Esophagus muscularis mucosa (tissue), 4 donors: ENCODE data around the gene VTN. TPM values are rescaled to one million over a fixed set of nuclear protein-coding genes. Genes with fewer than 3 reads are reported as not detected.

Source experiments
- DNase-seq: peaks from one replicate; pipeline ENCODE4 v3.0.0-alpha.2; 2017; ENCODE audit errors: extremely low spot score
- H3K27ac ChIP-seq, 4 donors: fragments of 200-600 bp; sonication (generic); replicated peaks in 1 of 4; 1 replicate in 3 of 4; 2 replicates in 1 of 4; pipeline ENCODE4 v1.5.1; 2016 to 2019; ENCODE audit warnings: mild to moderate bottlenecking in 1 of 4
- H3K27me3 ChIP-seq, 4 donors: fragments of 200-600 bp; sonication (generic); one replicate each; pipeline versions ENCODE4 v1.5.1 to v1.6.0; 2016 to 2019
- H3K36me3 ChIP-seq, 4 donors: fragments of 200-600 bp; sonication (generic); one replicate each; pipeline ENCODE4 v1.5.1; 2016 to 2019
- H3K4me1 ChIP-seq, 4 donors: fragments of 200-600 bp; sonication (generic); one replicate each; pipeline ENCODE4 v1.5.1; 2016 to 2019
- H3K4me3 ChIP-seq, 4 donors: fragments of 200-600 bp; sonication (generic); 1 replicate in 2 of 4; 2 replicates in 2 of 4; pipeline ENCODE4 v1.5.1; 2016 to 2019; ENCODE audit warnings: mild to moderate bottlenecking in 4 of 4, moderate library complexity in 1 of 4
- H3K9me3 ChIP-seq, 4 donors: fragments of 200-600 bp; sonication (generic); 1 replicate in 3 of 4; 2 replicates in 1 of 4; pipeline ENCODE4 v1.5.1; 2016 to 2019
- EP300 ChIP-seq: sonication (generic); formaldehyde crosslinking; IDR thresholded peaks from one replicate; pipeline ENCODE4 v1.6.1; 2017; ENCODE audit warnings: antibody characterized with exemption
- POLR2A ChIP-seq: fragments of 450-650 bp; IDR thresholded peaks from one replicate; pipeline ENCODE4 v1.6.1; 2017; ENCODE audit warnings: antibody characterized with exemption, moderate library complexity, mild to moderate bottlenecking, low read depth
- POLR2AphosphoS5 ChIP-seq, 2 donors: sonication (generic); formaldehyde crosslinking; IDR thresholded peaks; one replicate each; pipeline ENCODE4 v1.6.1; 2017; ENCODE audit warnings: antibody characterized with exemption in 2 of 2
- WGBS: methylation state at CpG from one replicate; pipeline ENCODE4 v1.1.5; 2018; 5-methylcytosine and 5-hydroxymethylcytosine counted together
- intact Hi-C: fragments of 100-400 bp; cut with DNase I; formaldehyde crosslinking; loops from one replicate; pipeline ENCODE4 v1.15.1; 2023
- total RNA-seq, 4 donors: library from RNA; depleted of rRNA; stranded (reverse); fragments of >200 nt; gene quantifications; one replicate each; pipeline versions ENCODE4 v1.1.0 to v1.2.1, GENCODE V29; 2016
- TF ChIP-seq, protein P1 (sequence below), 3 experiments: fragments of 200-600 bp in 2 of 3; fragments of 450-650 bp in 1 of 3; sonication (generic) in 2 of 3; IDR thresholded peaks; one replicate each; pipeline ENCODE4 v1.5.1; 2017 to 2019; ENCODE audit warnings: antibody characterized with exemption in 3 of 3, mild to moderate bottlenecking in 2 of 3, moderate library complexity in 1 of 3

The VTN gene
- total RNA-seq, 4 donors from 2014 or later = under 0.01 to 1.3 (median 0.58) TPM

DNA sequence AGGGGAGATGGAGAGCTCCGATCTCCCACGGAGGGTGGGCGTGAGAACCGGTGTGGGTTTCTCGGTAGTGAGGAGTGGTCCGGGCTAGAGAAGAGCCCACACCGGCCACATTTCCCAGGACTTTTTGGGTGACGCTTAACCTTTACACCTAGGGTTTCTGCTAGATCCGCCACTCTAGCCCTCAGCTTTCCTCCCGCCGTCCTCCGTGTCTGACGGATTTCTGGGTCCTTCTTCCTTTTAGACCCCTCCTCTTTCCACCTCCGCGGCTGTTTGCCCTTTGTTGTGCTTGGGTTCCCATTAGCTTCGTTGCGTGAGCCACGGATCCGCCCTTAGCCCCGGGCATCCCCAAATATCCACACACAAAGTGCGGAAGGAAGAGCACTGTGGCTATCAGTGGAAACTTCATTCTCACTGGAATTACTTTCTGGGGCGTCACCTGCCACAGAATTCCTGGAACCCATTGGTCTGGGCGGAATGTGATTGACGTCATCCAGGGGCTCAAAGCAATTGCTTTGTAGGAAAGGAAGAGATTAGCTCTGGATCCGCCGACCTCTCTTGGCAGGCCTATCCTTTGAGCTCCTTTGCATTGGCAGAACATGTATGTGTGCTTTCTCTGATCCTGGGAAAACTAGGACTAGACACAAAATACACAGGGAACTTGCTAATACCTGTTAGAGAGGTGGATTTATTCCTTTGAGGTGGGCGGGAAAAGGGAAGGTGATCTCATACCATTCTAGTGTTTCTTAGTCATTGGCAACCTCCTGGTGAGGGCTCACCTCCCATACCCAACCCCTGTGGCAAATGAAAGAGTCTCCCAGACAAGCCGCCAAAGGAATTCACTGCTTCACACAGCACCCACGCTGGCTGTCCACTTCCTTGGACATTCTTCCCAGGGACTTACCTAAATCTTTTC is 33.9 kb downstream of the VTN start:
- Histone ChIP-seq H3K9me3 (no peaks in the 10 kb centered on the region), H3K36me3 (peaks cover 27 to 32% (median 30%) of the 10 kb centered on the region in 4 donors), H3K4me1 (peaks cover 55 to 68% (median 58%) of the 10 kb centered on the region in 4 donors), H3K4me3 (peak overlapping the region; percentile 79 to 90 (median 84)), H3K27me3 (no peaks in the 10 kb centered on the region), H3K27ac (peak overlapping the region; percentile 91 to 99 (median 97))
- TF ChIP-seq EP300 = peak; percentile 42
- TF ChIP-seq POLR2AphosphoS5 (IDR thresholded peaks at IDR 0.05) = peak in 1 of 2 donors; percentile 70
- TF ChIP-seq POLR2A = no peak
- no peak for DNase-seq
- 6% methylated on average over 24 of the region's 29 CpGs for WGBS
- intact Hi-C loops = loop anchor here (10.0 kb wide), 1 partner anchor 291 kb away; the partner anchor contains the start of gene NLK

DNA sequence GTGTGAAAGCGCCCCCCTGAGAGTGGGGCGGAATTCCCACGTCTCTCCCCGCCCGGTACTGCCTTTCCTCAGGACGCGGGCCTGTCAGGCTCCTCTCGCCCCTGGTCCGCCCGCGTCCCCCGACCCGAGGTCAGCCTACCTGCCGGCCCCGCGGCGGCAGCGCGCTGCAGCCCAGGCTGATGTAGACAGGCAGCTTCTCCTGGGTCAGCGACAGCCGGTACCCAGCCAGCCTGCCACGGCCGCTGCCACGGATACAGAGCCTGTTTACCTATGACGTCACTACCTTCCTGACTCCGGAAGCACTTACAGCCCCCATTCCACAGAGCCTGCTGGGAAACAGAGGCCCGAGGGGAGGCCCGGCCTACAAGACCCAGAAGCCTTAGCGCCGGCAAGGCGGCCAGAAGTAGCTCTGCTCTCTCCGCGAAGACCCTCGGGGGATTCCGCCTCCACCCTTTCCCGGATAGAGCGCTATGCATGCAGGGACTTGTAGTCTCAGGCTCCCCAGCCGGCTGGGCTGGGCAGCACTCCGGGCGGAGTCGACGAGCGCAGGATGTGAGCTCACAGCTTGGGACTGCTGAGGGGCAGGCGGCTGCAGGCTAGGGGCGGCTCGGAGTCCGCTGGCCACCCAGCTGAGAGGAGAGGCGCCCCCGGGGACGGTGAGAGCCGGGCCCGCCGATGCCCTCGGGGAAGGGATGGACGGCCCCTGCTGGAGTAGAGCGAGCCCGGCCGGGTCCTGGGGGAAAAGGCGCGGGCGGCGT is 34.7 kb downstream of the VTN start, which contains the start of the genes IFT20 and TNFAIP1:
Gene IFT20, minus strand, starts transcription at position 272 of the 758 bp plus-strand sequence. CDS start 3,487 bp downstream, outside the sequence.
Gene TNFAIP1, plus strand, starts transcription at position 561 of the 758 bp plus-strand sequence. CDS start 3,761 bp downstream, outside the sequence.
- Histone ChIP-seq H3K4me1 (peaks cover 55 to 67% (median 58%) of the 10 kb centered on the region in 4 donors), H3K27ac (peak within 1 kb of the TSS; percentile 91 to 99 (median 97)), H3K36me3 (peaks cover 24 to 32% (median 30%) of the 10 kb centered on the region in 4 donors), H3K27me3 (no peaks in the 10 kb centered on the region), H3K9me3 (no peaks in the 10 kb centered on the region), H3K4me3 (peak within 1 kb of the TSS; percentile 79 to 90 (median 84))
- TF ChIP-seq POLR2A (peak; percentile 96), EP300 (no peak), POLR2AphosphoS5 (IDR thresholded peaks at IDR 0.05) (peak; percentile 99)
- TF ChIP-seq, protein P1, sequence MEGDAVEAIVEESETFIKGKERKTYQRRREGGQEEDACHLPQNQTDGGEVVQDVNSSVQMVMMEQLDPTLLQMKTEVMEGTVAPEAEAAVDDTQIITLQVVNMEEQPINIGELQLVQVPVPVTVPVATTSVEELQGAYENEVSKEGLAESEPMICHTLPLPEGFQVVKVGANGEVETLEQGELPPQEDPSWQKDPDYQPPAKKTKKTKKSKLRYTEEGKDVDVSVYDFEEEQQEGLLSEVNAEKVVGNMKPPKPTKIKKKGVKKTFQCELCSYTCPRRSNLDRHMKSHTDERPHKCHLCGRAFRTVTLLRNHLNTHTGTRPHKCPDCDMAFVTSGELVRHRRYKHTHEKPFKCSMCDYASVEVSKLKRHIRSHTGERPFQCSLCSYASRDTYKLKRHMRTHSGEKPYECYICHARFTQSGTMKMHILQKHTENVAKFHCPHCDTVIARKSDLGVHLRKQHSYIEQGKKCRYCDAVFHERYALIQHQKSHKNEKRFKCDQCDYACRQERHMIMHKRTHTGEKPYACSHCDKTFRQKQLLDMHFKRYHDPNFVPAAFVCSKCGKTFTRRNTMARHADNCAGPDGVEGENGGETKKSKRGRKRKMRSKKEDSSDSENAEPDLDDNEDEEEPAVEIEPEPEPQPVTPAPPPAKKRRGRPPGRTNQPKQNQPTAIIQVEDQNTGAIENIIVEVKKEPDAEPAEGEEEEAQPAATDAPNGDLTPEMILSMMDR (IDR thresholded peaks at IDR 0.05) = peak in 1 of 3 experiments; percentile 20
- intact Hi-C loops = loop anchor here (10.0 kb wide), 1 partner anchor 291 kb away; the partner anchor contains the start of gene NLK
- peak; percentile 100 for DNase-seq
- no CpG with 5 or more reads among the region's 62 CpGs for WGBS

DNA sequence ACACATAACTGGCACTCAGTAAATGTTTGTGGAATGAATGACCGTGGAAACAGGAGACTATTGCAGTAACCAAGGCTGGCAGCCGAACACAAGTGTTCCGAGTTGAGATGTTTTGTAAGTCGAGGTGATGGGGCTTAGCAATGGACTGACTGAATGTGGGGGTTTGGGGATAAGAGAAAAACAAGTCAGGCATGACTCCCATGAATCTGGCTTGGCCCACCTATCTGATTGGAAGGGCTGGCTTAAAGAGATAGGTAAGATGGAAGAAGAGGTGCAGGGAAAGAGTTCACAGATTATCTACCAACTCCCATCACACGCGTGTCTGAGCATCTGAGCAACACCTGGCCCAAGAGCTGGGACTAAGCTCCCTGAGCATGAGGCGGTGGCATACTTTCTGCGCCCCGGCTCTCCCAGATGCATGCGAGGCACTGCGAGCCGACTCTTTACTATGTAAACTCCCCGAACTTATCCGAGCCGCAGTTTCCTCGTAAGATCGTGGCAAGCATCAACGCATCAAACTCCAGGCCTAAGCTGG is 35.4 kb downstream of the VTN start:
- peaks cover 19 to 32% (median 30%) of the 10 kb centered on the region in 4 donors for H3K36me3 ChIP-seq
- H3K9me3 ChIP-seq = no peaks in the 10 kb centered on the region
- peak overlapping the region; percentile 79 to 90 (median 84) for H3K4me3 ChIP-seq
- H3K4me1 ChIP-seq = peaks cover 50 to 60% (median 55%) of the 10 kb centered on the region in 4 donors
- intact Hi-C loops = loop anchor here (10.0 kb wide), 1 partner anchor 290 kb away; the partner anchor contains the start of gene NLK
- peak overlapping the region; percentile 91 to 99 (median 97) for H3K27ac ChIP-seq
- 12% methylated on average over 11 of the region's 18 CpGs for WGBS
- TF ChIP-seq, protein P1 (IDR thresholded peaks at IDR 0.05) = no peak
- TF ChIP-seq EP300 (no peak), POLR2AphosphoS5 (IDR thresholded peaks at IDR 0.05) (no peak)
- no peaks in the 10 kb centered on the region for H3K27me3 ChIP-seq
- no peak for DNase-seq

DNA sequence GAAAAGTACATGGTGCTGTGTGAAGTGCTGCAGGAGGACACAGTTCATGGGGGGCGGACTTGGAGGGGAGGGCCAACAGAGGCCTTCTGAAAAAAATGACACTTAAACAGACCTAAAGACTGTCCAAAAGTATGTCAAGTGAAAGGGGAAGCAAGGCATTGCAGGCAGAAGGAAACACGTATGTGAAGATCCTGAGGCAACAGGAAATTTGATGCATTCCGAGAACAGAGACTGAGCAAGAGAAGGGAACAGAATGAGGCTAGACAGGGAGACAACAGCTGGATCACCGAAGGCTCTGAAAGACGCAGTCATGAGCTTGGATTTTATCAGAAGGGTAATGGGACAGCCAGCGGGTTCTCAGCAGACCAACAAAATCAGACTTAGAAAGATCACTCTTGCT is 35.9 kb downstream of the VTN start:
- peak overlapping the region; percentile 79 to 90 (median 84) for H3K4me3 ChIP-seq
- peak overlapping the region in 1 of 4 donors; percentile 99 for H3K27ac ChIP-seq
- TF ChIP-seq POLR2AphosphoS5 (IDR thresholded peaks at IDR 0.05) = no peak
- TF ChIP-seq POLR2A = no peak
- TF ChIP-seq, protein P1 (IDR thresholded peaks at IDR 0.05) = no peak
- peaks cover 44 to 55% (median 51%) of the 10 kb centered on the region in 4 donors for H3K4me1 ChIP-seq
- intact Hi-C loops = loop anchor here (10.0 kb wide), 1 partner anchor 289 kb away; the partner anchor contains the start of gene NLK
- no peaks in the 10 kb centered on the region for H3K27me3 ChIP-seq
- 55% methylated on average over 6 of the region's 6 CpGs for WGBS
- no peak for DNase-seq
- no peaks in the 10 kb centered on the region for H3K9me3 ChIP-seq
- peaks cover 18 to 32% (median 31%) of the 10 kb centered on the region in 4 donors for H3K36me3 ChIP-seq
